Purkinje cell (primary cell): ENCODE data around the gene TNFSF13B. TPM values are rescaled to one million over a fixed set of nuclear protein-coding genes. Genes with fewer than 3 reads are reported as not detected.

Source experiments
- polyA plus RNA-seq: library from polyadenylated mRNA; unstranded; fragments of >200 nt; fragmentation: Nextera tagmentation; gene quantifications from 2 replicates; pipeline ENCODE4 v1.2.1, GENCODE V29; 2014

Gene TNFSF13B
- polyA plus RNA-seq: 1.2 and 3.5 TPM in 2 replicates

GRCh38 chr13:108269601-108270328 lies at the start of gene TNFSF13B:
Gene TNFSF13B, plus strand, starts transcription at chr13:108269718. Its CDS starts 178 bp downstream, at chr13:108269896.

Other genes with a start within 250 kb of the TNFSF13B start
- gene LIG4, start 54.2 kb upstream of the TNFSF13B start, polyA plus RNA-seq: 13.7 and 20.0 TPM in 2 replicates
- 16.1 and 18.6 TPM in 2 replicates for gene ABHD13, start 51.3 kb upstream of the TNFSF13B start, polyA plus RNA-seq